Uterus (tissue), 2 donors: ENCODE data around the gene DIAPH3.

Experiments used
- CTCF ChIP-seq, 4 experiments: fragments of 200-600 bp in 2 of 4; fragments of 450-650 bp in 2 of 4; sonication (generic) in 2 of 4; IDR thresholded peaks; one replicate each; pipeline ENCODE4 v1.5.1; 2016 to 2019; ENCODE audit warnings: antibody characterized with exemption in 4 of 4, mild to moderate bottlenecking in 2 of 4, moderate library complexity in 1 of 4
- POLR2A ChIP-seq, 2 donors: fragments of 450-650 bp; IDR thresholded peaks; one replicate each; pipeline ENCODE4 v1.6.1; 2016; ENCODE audit warnings: antibody characterized with exemption in 2 of 2, mild to moderate bottlenecking in 1 of 2, moderate library complexity in 1 of 2

DNA sequence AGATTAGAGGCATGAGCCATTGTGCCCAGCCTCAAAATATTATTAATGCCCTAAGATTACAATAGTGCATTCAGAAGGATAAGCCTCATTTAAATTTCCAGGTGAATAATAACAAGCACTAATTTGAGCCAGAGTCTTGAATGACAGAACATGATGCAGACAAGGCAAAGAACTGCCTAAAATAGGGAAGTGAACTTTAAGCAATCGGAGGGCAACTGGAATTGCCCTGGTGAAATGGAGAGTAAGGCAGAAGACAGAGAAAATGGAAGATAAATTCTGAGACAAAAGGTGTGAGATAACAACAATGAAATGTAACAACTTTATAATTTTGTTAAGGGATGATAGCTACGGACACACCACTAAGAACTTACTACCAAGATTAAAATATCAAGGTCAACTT is 199.9 kb downstream of the DIAPH3 start:
- no peak for TF ChIP-seq CTCF (IDR thresholded peaks at IDR 0.05)
- no peak for TF ChIP-seq POLR2A (IDR thresholded peaks at IDR 0.05)
